Stomach (tissue), 4 donors: ENCODE results near the gene ITGA6.

Experiments used
- CTCF ChIP-seq, 7 experiments: fragments of 450-650 bp in 4 of 7; fragments of 200-600 bp in 3 of 7; sonication (generic) in 3 of 7; IDR thresholded peaks; one replicate each; pipeline ENCODE4 v1.5.1; 2016 to 2019; ENCODE audit warnings: antibody characterized with exemption in 7 of 7, control low read depth in 2 of 7, mild to moderate bottlenecking in 1 of 7
- EP300 ChIP-seq: sonication (generic); formaldehyde crosslinking; IDR thresholded peaks from one replicate; pipeline ENCODE4 v1.6.1; 2017; ENCODE audit warnings: antibody characterized with exemption
- POLR2A ChIP-seq, 4 donors: fragments of 450-650 bp; IDR thresholded peaks; one replicate each; pipeline ENCODE4 v1.6.1; 2016; ENCODE audit warnings: antibody characterized with exemption in 4 of 4, control low read depth in 2 of 4, mild to moderate bottlenecking in 1 of 4, moderate library complexity in 1 of 4
- POLR2AphosphoS5 ChIP-seq, 3 donors: sonication (generic); formaldehyde crosslinking; IDR thresholded peaks; one replicate each; pipeline ENCODE4 v1.6.1; 2016; ENCODE audit warnings: antibody characterized with exemption in 3 of 3

DNA sequence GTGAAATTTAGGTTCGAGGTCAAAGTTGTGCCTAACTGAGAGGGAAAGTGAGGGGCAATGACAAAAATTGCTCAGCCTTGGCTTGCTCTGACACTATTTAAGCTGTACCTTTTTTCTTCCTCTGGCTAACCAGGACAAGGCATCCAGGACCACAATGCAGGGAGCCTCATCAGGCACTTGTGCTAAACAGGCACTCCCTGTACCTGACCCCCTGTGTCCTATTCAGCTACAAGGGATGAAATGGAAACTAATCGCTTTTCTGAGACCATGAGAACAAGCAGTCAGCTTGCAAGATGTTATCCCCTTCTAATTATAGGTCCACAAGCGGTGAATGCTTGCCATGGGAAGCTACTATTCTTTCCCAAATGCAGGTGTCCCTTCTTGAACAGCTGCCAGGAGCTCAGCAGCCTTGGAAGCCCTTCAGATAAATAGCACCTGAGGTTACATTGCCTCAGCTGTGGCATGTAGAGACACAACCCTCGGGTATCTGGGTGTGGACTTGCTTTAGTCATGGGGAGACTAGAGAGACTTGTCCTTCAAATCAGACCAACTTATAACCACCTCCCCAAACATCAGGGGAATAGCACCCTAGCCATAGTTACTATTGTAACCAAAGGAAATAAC, 19.1 kb upstream of the ITGA6 start:
- TF ChIP-seq CTCF (IDR thresholded peaks at IDR 0.05) (no peak), EP300 (no peak), POLR2A (IDR thresholded peaks at IDR 0.05) (no peak), POLR2AphosphoS5 (IDR thresholded peaks at IDR 0.05) (no peak)
